ENCODE data around the gene SPTBN2. TPM values are rescaled to one million over a fixed set of nuclear protein-coding genes. Genes with fewer than 3 reads are reported as not detected.

Gene SPTBN2
- polyA plus RNA-seq, 1 donor from 2014 or later: not detected

DNA sequence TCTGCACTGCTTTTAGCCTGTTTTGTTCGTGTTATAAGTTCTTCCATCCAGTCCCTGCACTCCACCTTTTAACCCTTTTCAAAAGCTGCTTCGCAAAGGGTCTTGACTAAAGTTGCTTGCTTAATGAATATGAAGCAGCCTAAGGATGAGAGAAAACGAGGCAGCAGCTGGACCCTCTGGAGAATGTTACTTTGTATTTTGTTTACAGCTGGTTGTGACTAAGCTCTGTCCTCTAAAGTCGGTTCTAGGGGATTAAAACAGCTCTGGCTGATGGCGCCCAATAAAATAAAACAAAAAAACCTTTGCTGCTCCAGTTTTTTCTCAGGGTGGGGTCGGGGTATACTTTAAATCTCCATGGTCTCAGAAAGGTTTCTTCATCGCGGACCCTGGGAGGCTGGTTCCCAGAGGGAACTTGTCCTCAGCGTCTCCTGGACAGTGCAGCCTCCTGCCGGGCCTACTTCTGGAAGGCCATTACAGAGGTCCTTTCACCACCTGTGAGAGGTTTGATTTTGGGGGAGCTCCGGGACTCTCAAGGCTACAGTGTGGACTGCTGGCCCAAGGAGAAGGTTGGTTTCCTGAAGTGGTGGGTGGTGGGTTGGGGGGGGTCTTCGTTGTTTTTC lies 91.3 kb downstream of the SPTBN2 start:
- Mint-ChIP-seq H3K27ac (peak overlapping the region; percentile 85 to 99 (median 91)), H3K4me3 (peak overlapping the region; percentile 95 to 98 (median 98)), H3K27me3 (peaks cover 1% of the 10 kb centered on the region), H3K9me3 (no peaks in the 10 kb centered on the region), H3K4me1 (peaks cover 45 to 51% (median 50%) of the 10 kb centered on the region in 3 donors), H3K36me3 (peaks cover 5% of the 10 kb centered on the region)

DNA sequence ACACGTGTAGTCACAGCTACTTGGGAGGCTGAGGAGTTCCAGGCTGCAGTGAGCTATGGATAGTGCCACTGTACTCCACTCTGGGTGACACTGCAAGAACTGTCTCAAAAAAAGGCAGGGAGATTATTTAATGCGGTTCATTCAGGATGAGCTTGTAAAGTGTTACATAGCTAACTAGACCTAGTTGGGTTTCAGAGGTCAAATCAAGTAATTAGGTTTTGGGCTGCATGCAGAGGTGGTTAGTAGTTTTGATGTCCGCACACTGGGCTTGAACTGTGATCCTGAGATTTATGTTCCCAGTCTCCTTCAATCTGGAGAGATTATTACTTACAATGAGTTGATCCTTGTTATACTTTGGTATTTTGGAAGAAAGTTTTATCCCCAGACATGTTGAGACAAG lies 92.6 kb downstream of the SPTBN2 start:
- H3K4me3 Mint-ChIP-seq: peak overlapping the region in 1 of 4 donors; percentile 98
- peak overlapping the region; percentile 54 to 84 (median 83) for H3K27ac Mint-ChIP-seq
- peaks cover 39 to 48% (median 48%) of the 10 kb centered on the region in 3 donors for H3K4me1 Mint-ChIP-seq
- peaks cover 1% of the 10 kb centered on the region for H3K27me3 Mint-ChIP-seq
- H3K36me3 Mint-ChIP-seq: peaks cover 9% of the 10 kb centered on the region
- no peaks in the 10 kb centered on the region for H3K9me3 Mint-ChIP-seq

Other genes starting within 250 kb of the SPTBN2 start
- 24.5 TPM for gene DPP3, start 248.8 kb downstream of the SPTBN2 start, polyA plus RNA-seq
- 10.3 TPM for gene BBS1, start 218.6 kb downstream of the SPTBN2 start, polyA plus RNA-seq
- gene ZDHHC24, start 183.2 kb downstream of the SPTBN2 start, polyA plus RNA-seq: 21.6 TPM
- not detected for gene ACTN3, start 182.3 kb downstream of the SPTBN2 start, polyA plus RNA-seq
- gene CTSF, start 160.6 kb downstream of the SPTBN2 start, polyA plus RNA-seq: 7.0 TPM
- not detected for gene CCDC87, start 136.2 kb downstream of the SPTBN2 start, polyA plus RNA-seq
- 74.7 TPM for gene CCS, start 136.0 kb downstream of the SPTBN2 start, polyA plus RNA-seq
- 80.5 TPM for gene RBM14, start 112.6 kb downstream of the SPTBN2 start, polyA plus RNA-seq
- 189 TPM for gene RBM4, start 90.5 kb downstream of the SPTBN2 start, polyA plus RNA-seq
- 22.9 TPM for gene RBM4B, start 51.3 kb downstream of the SPTBN2 start, polyA plus RNA-seq
- gene RCE1, start 114.2 kb upstream of the SPTBN2 start, polyA plus RNA-seq: 24.9 TPM
- 2.2 TPM for gene LRFN4, start 127.8 kb upstream of the SPTBN2 start, polyA plus RNA-seq
- 1.3 TPM for gene PC, start 229.2 kb upstream of the SPTBN2 start, polyA plus RNA-seq
- gene C11orf86, start 246.1 kb upstream of the SPTBN2 start, polyA plus RNA-seq: not detected